Putamen (tissue), 1 donor: ENCODE data around the gene NPIPB2.

Source experiments
- DNase-seq: peaks from one replicate; pipeline ENCODE4 v3.0.0-alpha.2; 2016; ENCODE audit warnings: low spot score

The NPIPB2 gene

GRCh38 chr16:11896486-11897176 is 45.2 kb downstream of the NPIPB2 start:
- no peak for DNase-seq

- DNase-seq = no peak
Measured at GRCh38 chr16:11893571-11893970, 48.3 kb downstream of the NPIPB2 start.

- no peak for DNase-seq
Measured at GRCh38 chr16:11892761-11893160, 49.1 kb downstream of the NPIPB2 start.

GRCh38 chr16:11890231-11890965 is 51.4 kb downstream of the NPIPB2 start:
- no peak for DNase-seq

GRCh38 chr16:11886881-11887280 is 55.0 kb downstream of the NPIPB2 start:
- DNase-seq = no peak

GRCh38 chr16:11884035-11884434 is 57.8 kb downstream of the NPIPB2 start:
- no peak for DNase-seq

GRCh38 chr16:11880007-11880406 is 61.8 kb downstream of the NPIPB2 start:
- no peak for DNase-seq

GRCh38 chr16:11877374-11877773 is 64.5 kb downstream of the NPIPB2 start:
- no peak for DNase-seq
